Effector memory CD4-positive, alpha-beta T cell (primary cell): ENCODE results near the gene PLCH1.

ENCODE experiments used
- DNase-seq, 3 donors: peaks; one replicate each; pipeline ENCODE4 v3.0.0-alpha.2; 2020
- H3K27ac ChIP-seq: 2 replicates; pipeline ENCODE4 v1.7.0; 2013; ENCODE audit warnings: mild to moderate bottlenecking, low read length, moderate library complexity; ENCODE audit not compliant: insufficient read depth, poor library complexity, severe bottlenecking
- H3K27me3 ChIP-seq: replicated peaks from 2 replicates; pipeline ENCODE4 v1.7.0; 2013; ENCODE audit warnings: mild to moderate bottlenecking, low read length; ENCODE audit not compliant: insufficient read depth, control insufficient read depth, poor library complexity, severe bottlenecking
- H3K36me3 ChIP-seq: 2 replicates; pipeline ENCODE4 v1.7.0; 2013; ENCODE audit warnings: mild to moderate bottlenecking, low read length, moderate library complexity; ENCODE audit not compliant: control insufficient read depth, insufficient read depth
- H3K4me1 ChIP-seq: 2 replicates; pipeline ENCODE4 v1.7.0; 2013; ENCODE audit warnings: low read length, mild to moderate bottlenecking; ENCODE audit not compliant: control insufficient read depth, insufficient read depth, poor library complexity, severe bottlenecking
- H3K4me3 ChIP-seq: 2 replicates; pipeline ENCODE4 v1.7.0; 2013; ENCODE audit warnings: low read length, low read depth, mild to moderate bottlenecking; ENCODE audit not compliant: insufficient read depth, poor library complexity, severe bottlenecking
- H3K9me3 ChIP-seq: 2 replicates; pipeline ENCODE4 v1.7.0; 2013; ENCODE audit warnings: mild to moderate bottlenecking, low read length, moderate library complexity; ENCODE audit not compliant: control insufficient read depth

The PLCH1 gene

GRCh38 chr3:155444771-155445170 is 300.1 kb downstream of the PLCH1 start:
- Histone ChIP-seq H3K9me3 (no peaks in the 10 kb centered on the region), H3K4me1 (no peaks in the 10 kb centered on the region), H3K27me3 (no peaks in the 10 kb centered on the region), H3K27ac (no peak overlapping the region), H3K4me3 (no peak overlapping the region), H3K36me3 (no peaks in the 10 kb centered on the region)
- no peak for DNase-seq

- Histone ChIP-seq H3K4me1 (no peaks in the 10 kb centered on the region), H3K36me3 (no peaks in the 10 kb centered on the region), H3K27ac (no peak overlapping the region), H3K27me3 (no peaks in the 10 kb centered on the region), H3K4me3 (no peak overlapping the region), H3K9me3 (no peaks in the 10 kb centered on the region)
- no peak for DNase-seq
Observed at GRCh38 chr3:155443815-155444214, 301.1 kb downstream of the PLCH1 start.

GRCh38 chr3:155442072-155442471 is 302.8 kb downstream of the PLCH1 start:
- Histone ChIP-seq H3K4me3 (no peak overlapping the region), H3K36me3 (no peaks in the 10 kb centered on the region), H3K4me1 (no peaks in the 10 kb centered on the region), H3K27me3 (no peaks in the 10 kb centered on the region), H3K9me3 (no peaks in the 10 kb centered on the region), H3K27ac (no peak overlapping the region)
- DNase-seq: no peak

GRCh38 chr3:155441506-155441905 is 303.4 kb downstream of the PLCH1 start:
- no peak overlapping the region for H3K4me3 ChIP-seq
- no peak for DNase-seq
- H3K27me3 ChIP-seq: no peaks in the 10 kb centered on the region
- no peaks in the 10 kb centered on the region for H3K9me3 ChIP-seq
- no peaks in the 10 kb centered on the region for H3K36me3 ChIP-seq
- no peaks in the 10 kb centered on the region for H3K4me1 ChIP-seq
- H3K27ac ChIP-seq: no peak overlapping the region

GRCh38 chr3:155441026-155441425 is 303.8 kb downstream of the PLCH1 start:
- Histone ChIP-seq H3K9me3 (no peaks in the 10 kb centered on the region), H3K4me3 (no peak overlapping the region), H3K27ac (no peak overlapping the region), H3K4me1 (no peaks in the 10 kb centered on the region), H3K36me3 (no peaks in the 10 kb centered on the region), H3K27me3 (no peaks in the 10 kb centered on the region)
- no peak for DNase-seq

- H3K4me3 ChIP-seq: no peak overlapping the region
- no peak for DNase-seq
- no peaks in the 10 kb centered on the region for H3K9me3 ChIP-seq
- no peaks in the 10 kb centered on the region for H3K36me3 ChIP-seq
- no peaks in the 10 kb centered on the region for H3K4me1 ChIP-seq
- no peaks in the 10 kb centered on the region for H3K27me3 ChIP-seq
- H3K27ac ChIP-seq: no peak overlapping the region
Observed at GRCh38 chr3:155435821-155436220, 309.1 kb downstream of the PLCH1 start.

GRCh38 chr3:155431856-155432570 is 312.9 kb downstream of the PLCH1 start:
- H3K27ac ChIP-seq: no peak overlapping the region
- H3K4me1 ChIP-seq: no peaks in the 10 kb centered on the region
- no peaks in the 10 kb centered on the region for H3K9me3 ChIP-seq
- H3K27me3 ChIP-seq: no peaks in the 10 kb centered on the region
- no peaks in the 10 kb centered on the region for H3K36me3 ChIP-seq
- DNase-seq: no peak
- H3K4me3 ChIP-seq: no peak overlapping the region

GRCh38 chr3:155428563-155428962 is 316.3 kb downstream of the PLCH1 start:
- H3K4me3 ChIP-seq: no peak overlapping the region
- no peak overlapping the region for H3K27ac ChIP-seq
- no peak for DNase-seq
- H3K9me3 ChIP-seq: no peaks in the 10 kb centered on the region
- H3K4me1 ChIP-seq: no peaks in the 10 kb centered on the region
- no peaks in the 10 kb centered on the region for H3K36me3 ChIP-seq
- H3K27me3 ChIP-seq: no peaks in the 10 kb centered on the region

GRCh38 chr3:155426524-155427230 is 318.2 kb downstream of the PLCH1 start:
- no peak for DNase-seq
- H3K36me3 ChIP-seq: no peaks in the 10 kb centered on the region
- H3K9me3 ChIP-seq: no peaks in the 10 kb centered on the region
- H3K4me1 ChIP-seq: no peaks in the 10 kb centered on the region
- H3K4me3 ChIP-seq: no peak overlapping the region
- H3K27me3 ChIP-seq: no peaks in the 10 kb centered on the region
- H3K27ac ChIP-seq: no peak overlapping the region

- Histone ChIP-seq H3K4me3 (no peak overlapping the region), H3K36me3 (no peaks in the 10 kb centered on the region), H3K27me3 (no peaks in the 10 kb centered on the region), H3K9me3 (no peaks in the 10 kb centered on the region), H3K27ac (no peak overlapping the region), H3K4me1 (no peaks in the 10 kb centered on the region)
- no peak for DNase-seq
Observed at GRCh38 chr3:155425396-155425795, 319.5 kb downstream of the PLCH1 start.
